IPS-15b (cell line): ENCODE data around the gene RNF130.

Experiments
- H3K27me3 ChIP-seq: one replicate; pipeline ENCODE4 v1.6.1; 2013; ENCODE audit warnings: low read length; ENCODE audit not compliant: control insufficient read depth, insufficient read depth
- H3K36me3 ChIP-seq: one replicate; pipeline ENCODE4 v1.6.1; 2013; ENCODE audit warnings: low read length; ENCODE audit not compliant: control insufficient read depth, insufficient read depth
- H3K4me1 ChIP-seq: one replicate; pipeline ENCODE4 v1.6.1; 2013; ENCODE audit warnings: mild to moderate bottlenecking, low read length; ENCODE audit not compliant: control insufficient read depth, insufficient read depth
- H3K4me3 ChIP-seq: one replicate; pipeline ENCODE4 v1.5.1; 2013; ENCODE audit warnings: low read depth, low read length
- H3K9ac ChIP-seq: one replicate; pipeline ENCODE4 v1.6.1; 2013; ENCODE audit warnings: low read depth, mild to moderate bottlenecking, low read length
- H3K9me3 ChIP-seq: one replicate; pipeline ENCODE4 v1.6.1; 2013; ENCODE audit warnings: mild to moderate bottlenecking, low read length; ENCODE audit not compliant: control insufficient read depth, insufficient read depth

The RNF130 gene

DNA sequence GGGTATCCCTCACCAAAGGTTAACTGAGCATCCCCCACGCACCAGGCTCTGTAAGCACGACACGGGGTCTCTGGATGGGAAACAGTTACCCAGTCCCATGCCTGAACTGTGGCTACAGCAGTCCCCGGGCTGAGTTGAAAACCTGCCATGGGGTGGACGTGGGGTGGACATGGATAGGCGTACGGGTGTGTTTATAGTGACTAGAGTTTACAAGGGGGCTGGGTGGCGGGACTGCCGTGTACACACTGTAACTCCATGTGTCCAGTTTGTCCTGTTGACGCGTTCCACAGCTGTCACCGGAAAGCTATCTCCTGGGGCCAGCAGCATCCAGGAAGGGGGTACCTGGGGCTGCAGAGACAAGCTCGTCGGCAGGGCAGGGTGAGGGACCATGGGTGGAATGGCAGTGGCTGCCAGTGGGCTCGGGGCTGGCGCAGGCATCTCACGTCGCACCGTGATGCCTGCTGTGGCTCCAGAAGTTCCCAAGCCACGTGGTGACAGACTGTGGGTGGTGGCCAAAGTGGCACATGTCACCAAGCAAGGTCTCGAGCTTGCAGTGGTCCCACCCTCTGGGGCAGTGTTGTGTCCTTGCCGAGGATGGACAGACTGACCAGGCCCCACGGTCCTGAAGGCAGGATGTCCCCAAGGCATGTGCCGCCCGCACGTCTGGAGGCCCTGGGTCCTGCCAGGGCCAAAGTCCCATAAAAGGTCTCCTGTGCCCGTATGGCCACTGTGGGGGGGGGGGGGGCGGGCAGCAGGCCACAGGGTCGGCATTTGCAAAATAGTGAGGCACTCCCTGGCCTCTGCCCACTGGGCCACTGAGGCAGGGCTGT lies 29.3 kb upstream of the RNF130 start:
- H3K9me3 ChIP-seq: no peaks in the 10 kb centered on the region
- H3K9ac ChIP-seq: no peak overlapping the region
- no peak overlapping the region for H3K4me3 ChIP-seq
- H3K36me3 ChIP-seq: no peaks in the 10 kb centered on the region
- H3K4me1 ChIP-seq: no peaks in the 10 kb centered on the region
- H3K27me3 ChIP-seq: no peaks in the 10 kb centered on the region

DNA sequence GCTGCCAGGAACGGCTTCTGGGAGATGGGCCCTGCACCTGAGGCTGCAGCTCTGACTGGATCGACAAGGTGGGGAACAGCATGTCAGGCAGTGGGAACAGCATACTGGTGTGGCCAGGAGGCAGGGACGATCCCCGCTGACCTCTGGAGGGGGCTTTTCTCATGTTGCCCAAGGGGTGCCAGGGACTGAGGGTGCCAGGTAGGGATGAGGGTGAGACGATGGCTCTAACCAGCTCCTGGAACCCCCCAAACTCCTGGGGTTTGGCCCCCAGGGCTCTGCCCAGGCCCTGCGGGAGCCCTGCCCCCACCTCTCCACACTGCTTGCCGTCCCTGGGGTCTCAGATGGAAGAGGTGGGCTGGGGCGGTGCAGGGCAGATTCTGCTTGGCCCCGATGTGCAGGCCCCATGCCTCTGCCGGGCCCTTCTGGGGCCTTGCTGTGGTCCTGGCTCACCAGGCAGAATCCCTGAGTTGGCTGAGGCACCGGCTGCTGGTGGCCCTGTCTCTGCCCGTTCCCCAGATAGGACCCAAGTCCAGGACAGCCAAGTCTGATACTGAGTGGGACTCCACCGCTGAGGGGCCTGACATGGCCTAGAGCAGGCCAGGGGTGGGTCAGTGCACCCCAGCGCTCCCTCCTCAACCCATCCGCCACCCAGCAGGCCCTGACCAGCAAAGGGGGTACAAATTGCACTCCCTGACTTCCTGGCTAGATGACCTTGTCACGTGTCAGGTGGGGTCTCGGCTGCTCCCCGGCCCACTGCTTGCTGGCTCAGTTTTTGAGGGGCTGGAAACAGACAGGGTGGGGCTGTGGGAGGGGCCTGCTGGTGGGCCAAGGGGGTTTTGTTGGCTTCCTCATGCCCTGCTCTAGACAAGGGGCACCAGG lies 28.4 kb upstream of the RNF130 start:
- H3K9me3 ChIP-seq: no peaks in the 10 kb centered on the region
- no peaks in the 10 kb centered on the region for H3K27me3 ChIP-seq
- H3K4me1 ChIP-seq: no peaks in the 10 kb centered on the region
- no peak overlapping the region for H3K9ac ChIP-seq
- H3K4me3 ChIP-seq: no peak overlapping the region
- H3K36me3 ChIP-seq: no peaks in the 10 kb centered on the region

DNA sequence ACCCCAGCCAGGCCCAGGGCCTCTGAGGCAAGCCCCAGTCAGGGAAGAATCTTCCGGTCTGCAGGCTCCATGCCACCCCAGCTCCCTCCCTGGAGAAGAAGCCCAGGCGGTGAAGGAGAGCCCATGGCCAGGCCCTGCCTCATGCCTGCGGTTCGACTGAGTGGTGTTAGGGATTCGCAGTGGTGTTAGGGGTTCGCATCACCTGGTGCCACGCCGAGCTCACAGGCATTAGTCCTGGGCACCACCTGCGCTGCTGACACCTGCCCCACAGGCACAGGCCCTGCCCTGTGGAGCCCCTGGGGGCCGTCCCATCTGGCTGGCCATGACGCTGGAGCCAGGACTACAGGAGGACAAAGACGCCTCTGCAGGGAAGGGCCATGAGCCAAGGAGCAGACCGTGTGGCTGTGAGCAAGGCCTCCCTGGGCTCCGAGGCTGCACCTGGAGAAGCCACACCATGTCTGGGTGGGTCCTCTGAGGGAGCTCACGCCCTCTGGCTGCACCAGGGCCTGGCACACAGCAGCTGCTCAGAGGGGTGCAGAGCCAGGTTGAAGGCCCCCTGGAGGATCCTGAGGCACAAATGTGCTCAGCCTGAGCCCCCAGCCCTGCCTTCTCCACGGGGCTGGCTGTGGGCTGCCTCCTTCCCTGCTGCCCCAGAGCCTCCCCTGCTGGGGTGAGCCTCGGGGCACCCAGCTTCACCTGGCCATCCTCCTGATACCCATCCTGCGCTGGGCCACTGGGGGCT lies 27.6 kb upstream of the RNF130 start:
- Histone ChIP-seq H3K27me3 (no peaks in the 10 kb centered on the region), H3K9ac (no peak overlapping the region), H3K9me3 (no peaks in the 10 kb centered on the region), H3K36me3 (no peaks in the 10 kb centered on the region), H3K4me3 (no peak overlapping the region), H3K4me1 (no peaks in the 10 kb centered on the region)

DNA sequence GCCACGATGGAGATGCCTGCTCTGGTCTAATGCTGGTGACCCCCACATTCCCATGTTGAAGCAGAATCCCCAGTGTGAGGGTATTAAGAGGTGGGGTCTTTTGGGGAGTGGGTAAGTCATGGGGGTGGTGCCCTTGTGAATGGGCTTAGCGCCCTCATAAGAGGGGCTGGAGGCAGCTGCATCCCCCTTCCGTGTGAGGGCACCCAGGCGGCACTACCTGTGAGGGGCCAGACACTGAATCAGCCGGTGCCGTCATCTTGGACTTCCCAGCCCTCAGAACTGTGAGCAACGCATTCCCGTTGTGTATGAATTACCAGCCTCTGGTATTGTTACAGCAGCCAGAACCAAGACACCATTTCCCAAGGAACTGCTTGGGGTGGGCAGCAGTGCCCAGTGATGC lies 27.0 kb upstream of the RNF130 start:
- Histone ChIP-seq H3K4me3 (no peak overlapping the region), H3K27me3 (no peaks in the 10 kb centered on the region), H3K4me1 (no peaks in the 10 kb centered on the region), H3K9me3 (no peaks in the 10 kb centered on the region), H3K36me3 (no peaks in the 10 kb centered on the region), H3K9ac (no peak overlapping the region)

DNA sequence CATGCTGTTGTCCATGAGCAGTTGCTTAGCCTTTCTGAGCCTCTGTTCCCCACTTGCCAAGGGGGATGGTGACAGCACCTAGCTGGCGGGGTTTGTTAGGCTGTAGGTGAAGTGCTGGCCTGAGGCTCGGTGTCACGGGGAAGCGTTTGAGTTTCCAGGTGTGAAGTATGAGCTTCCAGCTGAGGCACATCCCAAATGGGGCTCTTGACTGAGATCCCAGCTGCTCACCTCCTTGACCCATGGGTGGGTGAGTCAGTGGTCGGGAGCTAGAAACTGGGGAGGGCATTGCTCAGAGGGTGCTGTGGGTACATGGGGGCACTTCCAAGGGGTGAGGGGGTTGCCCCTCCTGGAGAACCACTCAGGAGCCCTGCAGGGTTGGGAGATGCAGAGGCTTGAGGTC lies 26.4 kb upstream of the RNF130 start:
- Histone ChIP-seq H3K4me3 (no peak overlapping the region), H3K9ac (no peak overlapping the region), H3K9me3 (no peaks in the 10 kb centered on the region), H3K27me3 (no peaks in the 10 kb centered on the region), H3K36me3 (no peaks in the 10 kb centered on the region), H3K4me1 (no peaks in the 10 kb centered on the region)

DNA sequence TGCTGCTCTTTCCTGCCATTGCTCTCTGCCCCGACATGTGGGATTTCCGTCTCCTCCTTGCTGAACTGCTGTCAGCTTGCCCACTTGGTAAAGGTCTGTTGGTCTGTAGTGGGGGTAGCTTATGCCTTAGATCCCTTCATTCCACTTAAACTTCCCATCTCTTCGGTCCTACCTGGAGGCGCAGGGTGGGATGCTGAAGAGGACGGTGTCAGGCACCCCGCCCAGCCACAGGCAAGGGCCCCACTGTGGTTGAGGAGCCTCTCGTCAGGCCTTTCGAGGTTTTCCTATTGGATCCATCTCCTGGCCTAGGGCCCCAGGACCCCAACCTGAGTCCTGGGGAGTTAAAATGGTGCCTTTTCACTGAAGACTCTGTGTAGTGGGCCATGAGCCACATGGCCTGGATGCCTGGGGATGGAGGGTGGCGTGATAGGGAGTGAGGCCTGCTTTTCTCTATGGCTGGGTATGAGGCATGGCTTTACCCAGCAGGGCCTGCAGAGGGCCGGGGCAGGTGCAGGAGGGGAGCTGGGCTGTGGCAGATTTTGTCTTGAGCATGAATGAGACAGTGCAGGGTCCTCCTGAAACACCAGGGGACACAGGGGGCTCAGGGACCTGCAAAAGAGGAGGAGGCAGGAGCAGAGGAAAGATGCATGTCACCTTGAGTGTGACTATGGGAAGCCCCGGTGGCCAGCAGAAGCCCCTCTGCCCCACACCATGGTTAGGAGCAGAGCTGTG lies 25.8 kb upstream of the RNF130 start:
- Histone ChIP-seq H3K27me3 (no peaks in the 10 kb centered on the region), H3K4me3 (no peak overlapping the region)

DNA sequence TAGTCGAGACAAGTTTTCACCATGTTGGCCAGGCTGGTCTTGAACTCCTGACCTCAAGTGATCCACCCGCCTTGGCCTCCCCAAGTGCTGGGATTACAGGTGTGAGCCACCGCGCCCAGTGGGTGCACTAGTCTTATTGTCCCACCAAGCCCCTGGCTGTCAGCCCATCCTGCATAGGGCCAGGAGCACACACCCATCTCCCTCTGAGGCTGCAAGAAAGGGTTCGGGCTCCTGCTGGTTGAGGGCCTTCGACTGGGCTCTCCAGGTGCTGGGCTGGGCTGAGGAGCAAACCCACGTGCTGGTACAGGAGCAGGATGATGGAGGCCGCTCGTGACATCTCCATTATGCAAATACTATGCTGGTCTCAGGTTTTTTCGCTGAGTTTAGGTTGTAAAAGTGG lies 25.1 kb upstream of the RNF130 start:
- Histone ChIP-seq H3K9me3 (no peaks in the 10 kb centered on the region), H3K27me3 (no peaks in the 10 kb centered on the region), H3K4me1 (no peaks in the 10 kb centered on the region), H3K9ac (no peak overlapping the region), H3K4me3 (no peak overlapping the region), H3K36me3 (no peaks in the 10 kb centered on the region)

More for the DNA sequence above, 25.8 kb upstream of the RNF130 start:
- Histone ChIP-seq H3K36me3 (no peaks in the 10 kb centered on the region), H3K4me1 (no peaks in the 10 kb centered on the region), H3K9ac (no peak overlapping the region), H3K9me3 (no peaks in the 10 kb centered on the region)

DNA sequence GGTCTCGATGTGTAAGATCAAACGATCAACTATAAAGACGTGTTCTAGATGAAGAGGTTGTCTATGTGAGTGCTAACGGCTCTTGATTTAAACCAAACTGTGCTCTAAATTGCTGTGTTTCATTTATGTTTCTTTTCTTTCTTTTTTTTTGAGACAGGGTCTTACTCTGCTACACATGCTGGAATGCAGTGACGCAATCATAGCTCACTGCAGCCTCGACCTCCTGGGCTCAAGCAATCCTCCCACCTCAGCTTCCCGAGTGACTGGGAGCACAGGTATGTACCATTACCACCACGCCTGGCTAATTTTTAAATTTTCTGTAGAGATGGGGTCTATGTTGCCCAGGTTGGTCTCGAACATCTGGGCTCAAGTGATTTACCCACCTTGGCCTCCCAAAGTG lies 24.0 kb upstream of the RNF130 start:
- H3K9ac ChIP-seq: no peak overlapping the region
- no peak overlapping the region for H3K4me3 ChIP-seq
- no peaks in the 10 kb centered on the region for H3K36me3 ChIP-seq
- H3K4me1 ChIP-seq: peaks cover 6% of the 10 kb centered on the region
- no peaks in the 10 kb centered on the region for H3K27me3 ChIP-seq
- no peaks in the 10 kb centered on the region for H3K9me3 ChIP-seq

DNA sequence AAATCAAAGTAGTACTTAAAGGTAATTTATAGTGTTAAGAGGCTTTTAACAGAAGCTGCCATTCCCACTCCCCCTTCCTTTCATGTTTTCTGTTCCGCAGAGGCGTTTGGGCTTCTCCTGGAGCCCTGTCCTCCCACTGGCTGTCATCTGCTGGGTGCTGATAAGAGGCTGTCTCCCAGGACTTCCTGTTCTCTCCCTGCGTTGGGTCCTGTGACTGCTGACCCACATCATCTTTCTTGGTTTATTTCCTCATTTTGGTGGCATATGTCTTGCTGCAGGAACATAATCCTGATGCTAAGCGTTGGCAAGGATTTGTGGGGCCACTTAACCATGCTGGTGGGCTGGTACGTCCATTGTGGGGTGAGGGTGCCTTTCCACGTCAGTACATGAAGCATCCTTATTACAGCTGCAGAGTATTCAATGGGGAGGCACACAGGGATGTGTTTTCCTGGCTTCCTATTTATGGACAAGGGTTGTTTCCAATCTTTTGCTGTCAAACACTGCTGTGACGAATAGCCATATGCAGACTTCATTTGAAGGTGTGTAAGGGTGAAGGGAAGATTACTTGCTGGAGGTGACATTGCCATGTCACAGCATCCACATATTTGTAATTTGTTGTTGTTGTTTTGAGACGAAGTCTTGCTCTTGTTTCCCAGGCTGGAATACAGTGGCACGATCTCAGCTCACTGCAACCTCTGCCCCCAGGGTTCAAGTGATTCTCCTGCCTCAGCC lies 22.3 kb upstream of the RNF130 start:
- Histone ChIP-seq H3K9me3 (no peaks in the 10 kb centered on the region), H3K27me3 (no peaks in the 10 kb centered on the region), H3K9ac (no peak overlapping the region), H3K36me3 (no peaks in the 10 kb centered on the region), H3K4me1 (peaks cover 6% of the 10 kb centered on the region), H3K4me3 (no peak overlapping the region)

DNA sequence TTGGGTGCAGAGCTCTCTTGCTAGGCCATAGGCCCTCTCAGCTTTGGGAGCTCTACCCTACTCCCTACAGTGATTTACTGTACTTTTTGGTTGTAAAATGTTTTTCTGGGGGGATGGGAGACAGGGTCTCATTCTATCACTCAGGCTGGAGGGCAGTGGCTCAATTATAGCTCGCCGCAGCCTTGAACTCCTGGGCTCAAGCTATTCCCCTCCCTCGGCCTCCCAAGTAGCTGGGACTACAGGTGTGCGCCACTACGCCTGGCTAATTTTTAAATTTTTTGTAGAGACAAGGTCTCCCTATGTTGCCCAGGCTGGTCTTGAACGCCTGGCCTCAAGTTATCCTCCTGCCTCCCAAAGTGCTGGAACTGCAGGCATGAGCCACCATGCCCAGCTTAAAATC lies 21.7 kb upstream of the RNF130 start:
- H3K4me1 ChIP-seq: peaks cover 6% of the 10 kb centered on the region
- H3K9me3 ChIP-seq: no peaks in the 10 kb centered on the region
- no peaks in the 10 kb centered on the region for H3K36me3 ChIP-seq
- H3K4me3 ChIP-seq: no peak overlapping the region
- no peaks in the 10 kb centered on the region for H3K27me3 ChIP-seq
- no peak overlapping the region for H3K9ac ChIP-seq
